Embryonic facial prominence (tissue), 1 donor: ENCODE results near the gene RPS6KA1.
"Not testable (repeated sequence)": the region's sequence is repeated elsewhere in the genome, so short reads cannot be mapped to it uniquely, and the experiment has no call there.

Source experiments
- DNase-seq: peaks from one replicate; pipeline ENCODE4 v3.0.0-alpha.2; 2016; ENCODE audit errors: extremely low spot score

The RPS6KA1 gene

DNA sequence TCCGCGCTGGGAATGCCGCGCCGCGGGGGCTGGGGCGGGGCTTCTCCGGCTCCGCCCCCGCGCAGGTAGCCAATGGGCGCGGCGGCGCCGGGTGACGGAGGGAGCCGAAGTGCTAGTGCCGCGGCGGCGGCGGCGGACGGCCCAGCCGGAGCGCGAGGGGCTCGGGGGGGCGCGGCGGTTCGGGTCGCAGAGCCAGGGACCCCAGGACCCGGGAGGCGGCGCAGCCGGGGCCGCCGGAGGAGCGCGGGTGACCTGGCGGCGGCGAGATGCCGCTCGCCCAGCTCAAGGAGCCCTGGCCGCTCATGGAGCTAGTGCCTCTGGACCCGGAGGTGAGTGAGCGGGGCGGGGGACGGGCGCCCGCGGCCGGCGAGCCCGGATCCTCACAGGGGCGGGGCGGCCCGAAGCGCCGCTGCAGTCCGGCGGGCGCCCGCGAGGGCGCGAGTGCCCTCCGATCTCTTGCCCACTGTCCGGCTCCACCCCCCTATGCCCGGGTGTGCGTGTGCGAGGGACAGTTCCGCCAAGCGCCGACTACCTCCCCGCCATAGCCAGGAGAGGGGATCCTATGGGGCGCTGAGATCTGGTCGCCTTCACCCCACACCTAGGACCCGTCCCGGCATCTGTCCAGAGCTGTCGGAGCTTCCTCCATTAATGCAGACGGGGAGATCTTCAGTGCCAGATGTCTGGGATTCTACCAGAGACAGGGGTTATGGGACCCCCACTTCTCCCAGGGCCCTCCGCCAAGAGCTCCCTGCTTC lies at the start of gene RPS6KA1:
RPS6KA1 (plus strand) TSS at position 107 of the 755 bp plus-strand sequence; CDS start at position 267, 160 bp downstream.
- DNase-seq: no peak

DNA sequence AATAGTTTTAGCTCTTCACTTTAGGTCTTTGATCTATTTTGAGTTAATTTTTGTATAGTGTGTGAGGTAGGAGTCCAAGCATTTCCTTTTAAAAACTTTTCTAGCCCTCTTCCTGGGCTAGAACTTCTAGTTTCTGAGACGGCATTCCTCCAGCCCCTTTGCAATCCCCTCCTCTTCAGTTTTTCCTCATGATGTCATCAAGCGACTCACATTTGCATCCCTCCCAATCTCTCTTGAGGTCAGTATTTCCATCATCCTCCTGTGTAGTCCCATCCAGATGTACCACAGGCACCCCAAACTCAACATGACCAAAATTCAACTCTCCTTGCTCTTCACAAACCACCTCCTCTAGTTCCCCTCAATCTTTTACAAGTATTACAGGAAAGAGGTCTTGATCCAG lies 46.6 kb upstream of the RPS6KA1 start:
- DNase-seq: no peak

DNA sequence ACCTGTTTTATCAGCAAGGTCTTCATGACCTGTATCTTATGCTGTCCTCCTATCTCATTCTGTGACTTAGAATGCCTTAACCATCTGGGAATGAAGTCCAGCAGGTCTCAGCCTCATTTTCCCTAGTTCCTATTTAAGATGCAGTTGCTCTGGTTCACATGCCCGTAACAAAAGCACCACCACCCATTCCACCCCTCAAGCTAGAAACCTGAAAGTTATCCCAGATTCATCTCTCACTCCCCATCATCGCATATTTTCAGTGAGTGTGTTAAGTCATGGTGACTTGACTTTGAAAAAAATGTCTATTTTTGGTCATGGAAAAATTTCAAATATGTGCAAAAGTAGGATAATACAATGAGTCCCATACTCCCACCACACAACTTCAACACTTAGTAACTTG lies 45.6 kb upstream of the RPS6KA1 start:
- no peak for DNase-seq

DNA sequence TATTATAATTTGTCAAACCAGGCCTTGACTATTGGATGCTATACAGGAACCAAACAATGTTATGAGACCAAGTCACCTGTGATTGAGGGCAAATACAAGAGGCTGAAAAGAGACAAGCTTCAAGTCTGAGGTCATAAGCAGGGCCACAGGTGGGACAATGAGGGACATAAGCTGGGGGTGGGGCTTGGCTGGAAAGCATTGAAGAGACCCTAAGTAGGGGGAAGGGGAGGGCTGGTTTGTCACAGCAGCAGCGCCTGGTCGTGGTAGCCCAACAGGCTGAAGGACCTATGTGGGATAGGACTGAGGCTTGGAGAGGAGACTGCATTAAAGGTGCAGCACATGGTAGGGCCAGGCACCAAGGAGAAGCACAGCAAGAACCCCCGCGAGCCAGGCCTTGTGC lies 39.4 kb upstream of the RPS6KA1 start:
- no peak for DNase-seq

DNA sequence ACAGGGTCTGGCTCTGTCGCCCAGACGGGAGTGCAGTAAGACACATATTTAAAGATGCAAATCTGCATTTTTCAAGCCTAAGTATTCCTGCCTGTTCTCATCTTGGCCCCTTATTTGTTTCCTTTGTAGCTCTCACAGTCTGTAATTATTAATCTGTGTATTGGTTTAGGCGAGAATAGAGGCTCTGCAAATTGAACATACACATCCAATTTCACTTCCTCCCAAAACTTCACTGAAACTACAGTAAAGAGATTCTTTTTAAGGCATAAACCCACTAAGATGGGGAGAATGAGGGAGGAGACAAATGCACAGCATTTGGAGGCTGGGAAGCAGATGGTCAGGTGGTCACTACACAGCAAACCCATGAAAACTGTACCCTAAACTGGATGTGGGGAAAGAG lies 36.3 kb upstream of the RPS6KA1 start:
- no peak for DNase-seq

DNA sequence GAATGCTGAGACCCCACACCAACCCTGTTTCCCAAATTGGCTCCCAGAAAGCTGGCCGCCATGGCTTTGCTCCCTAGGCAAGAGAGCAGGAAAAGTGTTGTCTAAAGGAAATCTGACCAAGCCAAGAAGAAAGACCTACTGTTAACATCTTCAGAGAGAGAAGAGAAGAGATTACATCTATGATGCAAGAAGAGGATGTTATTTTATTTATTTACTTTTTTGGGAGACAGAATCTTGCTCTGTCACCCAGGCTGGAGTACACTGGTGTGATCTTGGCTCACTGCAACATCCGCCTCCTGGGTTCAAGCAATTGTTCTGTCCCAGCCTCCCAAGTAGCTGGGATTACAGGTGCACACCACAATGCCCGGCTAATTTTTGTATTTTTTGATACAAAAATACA lies 35.6 kb upstream of the RPS6KA1 start:
- DNase-seq: no peak

DNA sequence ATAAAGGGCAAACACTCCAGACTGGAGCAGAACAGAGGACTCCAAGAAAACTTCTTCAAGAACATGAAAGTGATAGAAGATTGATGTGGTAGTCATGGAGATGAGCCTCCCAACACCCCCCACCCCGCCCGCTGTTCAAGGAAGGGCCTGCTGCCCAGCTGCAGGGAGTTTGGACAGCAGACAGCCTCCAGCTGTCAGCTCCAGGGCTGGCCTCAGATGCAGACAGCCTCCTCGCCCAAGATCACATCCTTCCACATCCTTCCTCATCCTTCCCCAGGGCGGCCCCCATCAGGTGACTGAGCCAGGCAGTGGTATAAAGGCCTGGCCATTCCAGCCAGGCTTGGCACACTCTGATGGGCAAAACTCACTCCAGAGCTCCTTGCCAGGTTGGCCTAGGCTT lies 32.7 kb upstream of the RPS6KA1 start:
- no peak for DNase-seq

DNA sequence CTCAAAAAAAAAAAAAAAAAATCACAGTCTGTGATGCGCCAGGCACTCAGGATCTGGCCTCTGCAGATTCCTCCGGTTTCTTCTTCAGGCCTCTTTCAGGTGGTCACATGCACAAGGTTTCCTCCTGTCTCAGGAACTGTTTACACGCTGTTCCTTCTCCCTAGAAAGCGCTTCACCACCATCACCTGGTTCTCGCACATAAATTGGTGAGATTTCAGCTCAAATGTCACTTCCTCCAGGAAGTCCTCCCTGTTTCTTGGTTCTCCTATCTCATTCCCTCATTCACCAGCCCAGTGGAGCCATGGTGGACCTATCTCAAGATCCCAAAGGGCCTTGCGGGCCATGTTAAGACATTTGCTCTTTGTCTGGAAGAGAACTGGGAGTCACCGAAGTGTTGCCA lies 30.7 kb upstream of the RPS6KA1 start:
- no peak for DNase-seq

DNA sequence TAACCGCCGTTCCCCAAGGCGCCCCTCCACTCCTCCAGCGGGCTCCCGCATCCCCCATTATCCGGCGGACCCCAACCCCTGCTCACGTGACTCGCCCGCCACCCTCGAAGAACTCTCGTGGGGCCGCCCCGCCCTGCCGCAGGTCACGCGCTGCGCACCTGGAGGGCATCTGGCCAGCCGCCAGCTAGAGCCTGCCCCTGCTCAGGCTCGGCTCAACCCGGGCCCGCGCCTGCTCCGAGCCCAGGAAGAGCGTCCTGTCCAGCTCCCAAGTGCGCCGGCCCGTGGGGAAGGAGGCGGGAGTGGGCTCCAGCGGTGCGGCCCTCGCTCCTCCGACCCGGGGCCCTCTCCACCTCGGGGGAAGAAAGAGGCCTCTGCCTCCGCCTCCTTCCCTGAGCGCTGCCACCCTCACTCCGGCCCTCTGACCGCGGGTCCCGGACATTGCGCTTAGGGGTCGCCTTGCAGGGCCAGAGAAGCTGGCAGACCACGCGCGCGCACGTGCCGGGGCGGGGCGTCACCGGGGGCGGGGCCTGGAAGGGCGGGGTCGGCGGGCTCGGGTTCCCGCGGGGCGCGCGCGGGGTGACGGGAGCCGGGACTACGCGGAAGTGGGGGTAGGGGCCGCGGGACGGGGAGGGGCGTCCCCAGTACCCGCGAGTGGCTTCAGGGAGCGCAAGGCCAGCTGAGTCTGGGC lies 28.9 kb upstream of the RPS6KA1 start:
- peak; percentile 22 for DNase-seq

DNA sequence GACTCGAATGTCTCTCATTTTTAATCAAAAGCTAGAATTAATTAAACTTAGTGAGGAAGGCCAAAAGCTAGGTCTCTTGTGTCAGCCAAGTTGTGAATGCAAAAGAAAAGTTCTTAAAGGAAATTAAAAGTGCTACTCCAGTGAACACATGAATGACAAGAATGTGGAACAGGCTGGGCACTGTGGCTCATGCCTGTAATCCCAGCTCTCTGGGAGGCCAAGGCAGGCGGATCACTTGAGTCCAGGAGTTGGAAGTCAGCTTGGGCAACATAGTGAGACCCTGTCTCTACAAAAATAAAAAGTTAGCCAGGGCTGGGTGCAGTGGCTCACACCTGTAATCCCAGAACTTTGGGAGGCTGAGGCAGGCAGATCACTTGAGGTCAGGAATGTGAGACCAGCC lies 18.9 kb upstream of the RPS6KA1 start:
- not testable (repeated sequence) for DNase-seq

DNA sequence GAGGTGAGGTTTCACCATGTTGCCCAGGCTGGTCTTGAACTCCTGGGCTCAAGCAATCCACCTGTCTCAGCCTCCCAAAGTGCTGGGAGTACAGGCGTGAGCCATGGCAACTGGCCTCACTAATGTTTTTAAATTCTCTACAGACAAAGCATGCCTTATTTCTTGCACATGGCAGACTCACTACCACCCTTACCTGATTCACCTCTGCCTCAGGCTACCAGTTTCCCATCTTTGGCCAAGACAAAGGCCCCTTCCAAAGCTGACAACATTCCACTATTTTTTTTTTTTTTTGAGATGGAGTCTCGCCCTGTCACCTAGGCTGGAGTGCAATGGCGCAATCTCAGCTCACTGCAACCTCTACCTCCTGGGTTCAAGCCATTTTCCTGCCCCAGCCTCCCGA lies 13.7 kb upstream of the RPS6KA1 start:
- not testable (repeated sequence) for DNase-seq

DNA sequence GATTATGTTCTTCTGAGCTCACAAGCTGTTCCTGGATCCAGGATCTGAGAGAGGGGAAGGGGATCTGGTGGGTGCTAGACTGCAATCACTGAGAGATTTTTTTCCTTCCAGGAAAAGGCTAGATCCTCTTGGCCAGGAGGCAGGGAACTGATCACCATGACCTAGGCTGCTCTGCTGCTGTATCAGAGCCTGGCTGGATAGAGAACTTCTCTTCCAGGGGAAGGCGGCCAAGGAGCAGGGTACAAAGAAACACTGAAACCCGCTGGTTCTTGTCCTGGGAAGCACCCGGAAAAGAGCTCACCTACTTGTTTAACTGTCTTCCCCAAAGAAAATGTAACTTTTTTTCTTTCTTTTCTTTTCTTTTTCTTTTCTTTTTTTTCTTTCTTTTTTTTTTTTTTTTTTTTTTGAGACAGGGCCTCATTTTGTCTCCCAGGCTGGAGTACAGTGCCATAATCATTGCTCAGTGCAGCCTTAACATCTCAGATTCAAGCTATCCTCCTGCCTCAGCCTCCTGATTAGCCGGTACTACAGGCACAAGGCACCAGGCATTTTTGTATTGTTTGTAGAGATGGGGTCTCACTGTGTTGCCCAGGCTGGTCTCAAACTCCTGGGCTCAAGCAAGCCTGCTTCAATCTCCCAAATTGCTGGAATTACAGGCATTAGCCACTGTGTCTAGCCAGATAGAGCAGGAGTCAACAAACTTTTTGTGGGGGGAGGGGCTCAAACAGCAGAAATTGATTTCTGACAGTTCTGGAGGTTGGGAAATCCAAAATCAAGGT lies 12.4 kb upstream of the RPS6KA1 start:
- no peak for DNase-seq

DNA sequence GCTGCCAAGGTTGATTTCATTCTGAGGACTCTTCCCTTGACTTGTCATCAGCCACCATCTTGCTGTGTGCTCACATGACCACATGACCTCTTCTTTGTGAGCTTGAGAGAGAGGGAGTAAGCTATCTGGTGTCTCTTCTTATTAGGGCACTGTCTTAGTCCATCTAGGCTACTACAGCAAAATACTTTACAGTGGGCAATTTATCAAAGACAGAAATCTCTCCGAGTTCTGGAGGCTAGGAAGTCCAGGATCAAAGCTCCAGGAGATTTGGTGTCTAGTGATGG lies 11.9 kb upstream of the RPS6KA1 start:
- DNase-seq: no peak

DNA sequence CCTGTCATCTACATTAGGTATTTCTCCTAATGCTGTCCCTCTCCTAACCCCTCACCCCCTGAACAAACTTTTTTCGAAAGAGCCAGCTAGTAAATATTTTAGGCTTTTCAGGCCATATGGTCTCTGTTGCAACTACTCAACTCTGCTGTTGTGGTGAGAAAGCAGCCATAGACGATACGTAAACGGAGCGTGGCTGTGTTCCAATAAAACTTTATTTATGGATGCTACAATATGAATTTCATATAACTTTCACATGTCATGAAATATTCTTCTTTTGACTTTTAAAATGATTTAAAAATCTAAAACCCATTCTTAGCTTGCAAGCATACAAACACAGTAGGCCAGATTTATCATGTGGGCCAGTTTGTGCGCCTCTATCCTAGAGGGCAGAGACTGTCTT lies 11.2 kb upstream of the RPS6KA1 start:
- DNase-seq: no peak

DNA sequence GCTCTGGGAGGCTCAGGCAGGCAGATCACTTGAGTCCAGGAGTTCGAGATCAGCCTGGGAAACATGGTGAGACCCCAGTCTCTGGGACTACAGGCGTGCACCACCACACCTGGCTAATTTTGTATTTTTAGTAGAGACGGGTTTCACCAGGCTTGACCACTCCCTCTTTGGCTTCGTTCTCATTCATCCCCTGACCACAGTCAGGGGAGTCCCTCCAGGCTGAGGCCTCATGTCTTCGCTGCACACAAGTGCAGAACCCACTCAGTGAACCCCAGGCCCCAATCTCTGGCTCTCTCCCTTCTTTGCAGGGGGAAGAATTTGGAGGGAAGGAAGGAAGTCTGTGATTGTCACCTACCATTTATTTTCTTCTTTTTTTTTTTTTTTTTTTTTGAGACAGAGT lies 9.2 kb upstream of the RPS6KA1 start:
- no peak for DNase-seq

DNA sequence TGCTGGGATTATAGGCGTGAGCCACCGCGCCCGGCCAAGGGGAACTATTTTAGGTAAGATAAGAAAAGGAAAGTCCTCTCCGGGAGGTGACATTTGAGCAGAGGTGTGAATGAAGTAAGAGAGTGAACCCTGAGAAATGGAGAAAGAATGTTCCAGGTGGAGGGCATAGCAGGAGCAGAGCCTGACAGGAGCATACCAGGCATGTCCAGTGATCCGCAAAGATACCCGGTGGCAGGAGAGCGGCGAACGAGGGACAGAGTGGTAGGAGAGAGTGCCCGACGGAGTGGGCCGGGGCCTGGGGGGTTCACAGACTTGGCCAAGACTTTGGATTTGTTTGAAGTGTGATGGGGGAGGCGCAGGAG lies 7.9 kb upstream of the RPS6KA1 start:
- DNase-seq: no peak

DNA sequence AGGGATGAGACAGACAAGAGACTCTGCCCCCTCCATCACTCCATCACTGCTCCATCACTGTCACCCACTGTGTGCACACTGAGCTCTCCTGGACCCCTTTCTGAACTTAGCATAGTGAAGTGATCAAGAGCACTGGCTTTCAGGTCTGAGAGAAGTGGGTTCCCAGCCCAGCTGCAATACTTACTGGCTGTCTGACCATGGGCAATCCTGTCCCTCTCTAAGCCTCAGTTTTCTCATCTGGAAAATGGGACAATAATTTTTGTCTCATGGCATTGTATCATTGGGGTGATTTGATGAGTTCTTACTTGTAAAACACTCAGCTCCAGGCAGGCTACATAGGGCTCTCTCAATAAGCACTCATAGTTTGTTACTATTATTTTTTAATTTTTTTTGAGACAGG lies 7.5 kb upstream of the RPS6KA1 start:
- DNase-seq: no peak

DNA sequence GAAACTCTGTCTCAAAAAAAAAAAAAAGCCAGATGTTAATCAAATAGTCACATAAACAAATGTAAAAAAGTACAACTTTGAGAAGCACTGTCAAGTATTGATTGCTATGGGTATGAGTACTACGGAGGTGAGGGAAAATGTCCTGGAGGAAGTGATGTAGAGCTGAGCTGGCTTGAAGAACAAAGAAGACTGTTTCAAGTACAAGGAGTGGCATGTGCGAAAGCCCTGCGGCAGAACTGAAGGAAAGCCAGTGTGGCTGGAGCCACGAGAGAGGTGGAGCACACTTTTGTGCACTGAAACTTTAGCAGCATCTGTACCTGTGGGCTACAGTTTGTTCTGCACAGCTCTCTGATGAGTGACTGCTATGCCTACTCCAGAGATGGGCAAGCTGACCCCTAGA lies 5.4 kb upstream of the RPS6KA1 start:
- no peak for DNase-seq

DNA sequence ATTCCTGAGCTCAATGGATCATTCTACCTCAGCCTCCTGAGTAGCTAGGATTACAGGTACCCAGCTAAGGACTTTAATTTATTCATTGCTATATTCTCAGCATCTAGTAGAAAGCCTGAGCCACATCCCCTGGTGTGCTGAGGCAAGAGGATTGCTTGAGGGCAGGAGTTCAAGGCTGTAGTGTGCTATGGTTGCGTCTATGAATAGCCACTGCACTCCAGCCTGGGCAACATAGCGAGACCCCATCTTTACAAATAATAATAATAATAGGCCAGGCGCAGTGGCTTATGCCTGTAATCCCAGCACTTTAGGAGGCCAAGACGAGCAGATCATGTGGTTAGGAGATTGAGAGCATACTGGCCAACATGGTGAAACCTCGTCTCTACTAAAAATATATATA lies 3.3 kb upstream of the RPS6KA1 start:
- no peak for DNase-seq

DNA sequence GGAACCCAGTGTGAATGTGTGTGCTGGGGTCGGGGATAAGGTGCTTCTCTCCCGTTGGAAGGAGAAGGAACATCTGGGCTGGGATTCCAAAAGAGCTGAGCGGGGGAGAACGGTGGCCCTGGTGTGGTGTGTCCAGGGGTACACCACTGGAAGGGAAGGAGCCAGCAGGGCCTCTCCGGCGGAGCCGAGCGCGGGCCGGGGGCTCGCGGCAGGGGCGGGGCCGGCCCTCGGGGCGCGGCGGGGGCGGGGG lies 231 bp upstream of the RPS6KA1 start:
- no peak for DNase-seq

DNA sequence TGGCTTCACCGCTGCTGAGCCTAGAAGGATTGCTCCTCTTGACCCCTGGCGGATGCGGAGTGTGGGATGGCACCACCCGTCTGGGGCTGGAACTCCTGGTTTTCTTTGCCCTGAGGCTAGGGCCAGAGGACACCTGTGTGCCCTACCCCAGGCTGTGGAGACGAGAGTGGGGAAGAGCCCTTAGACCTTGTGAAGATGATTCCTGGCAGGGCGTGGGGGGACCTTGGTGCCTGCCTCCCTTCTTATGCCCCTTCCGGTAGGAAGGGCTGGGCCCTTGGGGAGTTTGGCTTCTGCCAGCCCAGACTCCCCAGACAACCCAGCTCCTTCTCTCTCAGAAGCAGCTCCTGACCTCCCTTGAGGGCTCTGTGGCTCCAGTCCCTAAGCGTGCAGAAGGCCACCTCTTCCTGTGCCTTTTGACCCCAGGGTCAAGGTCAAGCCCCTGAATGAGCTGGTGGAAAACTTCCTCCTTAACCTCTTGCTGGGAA lies 891 bp downstream of the RPS6KA1 start:
- DNase-seq: no peak

DNA sequence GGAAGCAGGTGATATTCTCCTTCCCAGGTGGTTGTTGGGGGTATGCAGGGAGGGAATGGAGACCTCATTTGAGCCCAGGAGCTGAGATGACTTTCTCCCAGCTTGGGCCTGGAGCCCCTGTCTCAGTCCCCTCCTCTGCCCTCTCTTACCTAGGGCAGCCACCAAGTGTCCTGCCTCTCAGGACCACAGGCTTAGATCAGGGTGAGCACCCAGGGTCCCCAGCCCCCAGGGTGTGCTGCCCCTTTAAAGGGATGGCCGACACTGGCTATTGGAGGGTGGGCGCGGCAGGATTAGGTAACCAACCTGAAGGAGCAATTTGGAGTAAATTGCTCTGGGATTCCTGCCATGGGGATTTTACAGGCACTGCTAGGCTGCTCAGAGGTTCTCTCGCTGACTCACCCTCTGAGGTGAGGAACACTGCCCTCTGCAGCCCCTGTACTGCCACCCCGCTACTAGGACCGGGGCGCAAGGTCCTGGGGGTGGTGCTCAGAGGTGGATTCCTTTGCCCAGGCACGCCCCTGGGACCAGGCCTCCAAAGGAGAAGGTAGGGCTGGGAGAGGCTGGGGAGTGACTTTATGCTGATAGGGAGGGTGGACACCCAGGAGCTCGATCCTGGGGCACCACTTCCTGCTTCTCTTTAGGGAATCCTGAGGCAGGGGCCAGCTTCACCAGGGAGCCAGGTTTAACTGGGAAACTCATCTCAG lies 1.5 kb downstream of the RPS6KA1 start:
- DNase-seq: no peak
